H1 (cell line): ENCODE results near the gene VPS52.

ENCODE experiments used
- ASH2L ChIP-seq: fragments of 200-600, 300-600 bp; sonication (generic); IDR thresholded peaks from one replicate; pipeline ENCODE4 v1.7.1; 2017; ENCODE audit warnings: low read length
- ATF3 ChIP-seq: IDR thresholded peaks from 2 replicates; pipeline ENCODE4 v1.6.1; 2011; ENCODE audit warnings: low read depth, mild to moderate bottlenecking, low read length; ENCODE audit not compliant: insufficient read depth
- CBX8 ChIP-seq: fragments of 300-800, 300-1000 bp; sonication (generic); IDR thresholded peaks from 2 replicates; pipeline ENCODE4 v1.7.1; 2016; ENCODE audit warnings: low read depth, low read length, borderline replicate concordance
- CEBPB ChIP-seq: IDR thresholded peaks from 2 replicates; pipeline ENCODE4 v1.6.1; 2012; ENCODE audit warnings: low read depth, low read length
- CTCF ChIP-seq, 3 experiments: IDR thresholded peaks; 1 replicate in 2 of 3; 2 replicates in 1 of 3; pipeline versions ENCODE4 v1.5.1 to v1.6.1; 2011; ENCODE audit warnings: low read length in 3 of 3, mild to moderate bottlenecking in 3 of 3, inconsistent platforms in 2 of 3, low read depth in 1 of 3, moderate library complexity in 1 of 3; ENCODE audit not compliant: insufficient read depth in 1 of 3; ENCODE audit errors: control extremely low read depth in 1 of 3
- EGR1 ChIP-seq: IDR thresholded peaks from 2 replicates; pipeline ENCODE4 v1.6.1; 2011; ENCODE audit warnings: low read depth, low read length, borderline replicate concordance
- JUND ChIP-seq: IDR thresholded peaks from 2 replicates; pipeline ENCODE4 v1.6.1; 2011; ENCODE audit warnings: mild to moderate bottlenecking, improper control_type of control experiment, low read length
- NANOG ChIP-seq: IDR thresholded peaks from 2 replicates; pipeline ENCODE4 v1.6.1; 2011; ENCODE audit warnings: low read length, low read depth, mild to moderate bottlenecking, inconsistent platforms; ENCODE audit not compliant: insufficient read depth, poor library complexity, severe bottlenecking
- NRF1 ChIP-seq: IDR thresholded peaks from 2 replicates; pipeline ENCODE4 v1.6.1; 2011; ENCODE audit warnings: mild to moderate bottlenecking, low read depth, low read length, improper control_type of control experiment
- POLR2A ChIP-seq, 2 experiments: IDR thresholded peaks; 1 replicate in 1 of 2; 2 replicates in 1 of 2; pipeline ENCODE4 v1.6.1; 2011; ENCODE audit warnings: low read depth in 2 of 2, low read length in 2 of 2, mild to moderate bottlenecking in 2 of 2; ENCODE audit errors: control extremely low read depth in 1 of 2
- RFX5 ChIP-seq: IDR thresholded peaks from 2 replicates; pipeline ENCODE4 v1.6.1; 2011; ENCODE audit warnings: low read depth, low read length, improper control_type of control experiment, borderline replicate concordance
- YY1 ChIP-seq: IDR thresholded peaks from 2 replicates; pipeline ENCODE4 v1.6.1; 2011; ENCODE audit warnings: low read depth, mild to moderate bottlenecking, low read length

GRCh38 chr6:33292996-33293682 is 21.5 kb upstream of the VPS52 start:
- TF ChIP-seq CTCF (IDR thresholded peaks at IDR 0.05; ENCODE audit: control extremely low read depth in 1 of 3, insufficient read depth in 1 of 3, low read depth in 1 of 3, low read length in 3 of 3), result no peak
- TF ChIP-seq ASH2L, result no peak
- no peak for TF ChIP-seq POLR2A (IDR thresholded peaks at IDR 0.05; ENCODE audit: control extremely low read depth in 1 of 2, low read depth in 2 of 2, low read length in 2 of 2)
- no peak for TF ChIP-seq YY1
- TF ChIP-seq EGR1, result no peak
- no peak for TF ChIP-seq ATF3
- no peak for TF ChIP-seq RFX5
- TF ChIP-seq NRF1, result no peak
- no peak for TF ChIP-seq CEBPB
- no peak for TF ChIP-seq NANOG
- no peak for TF ChIP-seq CBX8
- no peak for TF ChIP-seq JUND
